Ascending aorta (tissue), 2 donors: Measurements from ENCODE around the gene AP2B1. TPM values are rescaled to one million over a fixed set of nuclear protein-coding genes. Genes with fewer than 3 reads are reported as not detected.
"Not testable (repeated sequence)": the region's sequence is repeated elsewhere in the genome, so short reads cannot be mapped to it uniquely, and the experiment has no call there.

Experiments
- DNase-seq, 2 donors: peaks; one replicate each; pipeline ENCODE4 v3.0.0-alpha.2; 2019; ENCODE audit warnings: low spot score in 2 of 2
- H3K27ac ChIP-seq, 2 donors: fragments of 200-600 bp; sonication (generic); one replicate each; pipeline ENCODE4 v1.5.1; 2016 to 2017; ENCODE audit warnings: mild to moderate bottlenecking in 1 of 2
- H3K27me3 ChIP-seq: fragments of 200-600 bp; sonication (generic); one replicate; pipeline ENCODE4 v1.5.1; 2017
- H3K36me3 ChIP-seq, 2 donors: fragments of 200-600 bp; sonication (generic); one replicate each; pipeline ENCODE4 v1.5.1; 2016
- H3K4me1 ChIP-seq, 2 donors: fragments of 200-600 bp; sonication (generic); one replicate each; pipeline ENCODE4 v1.5.1; 2016 to 2017; ENCODE audit warnings: mild to moderate bottlenecking in 1 of 2
- H3K4me3 ChIP-seq, 2 donors: fragments of 200-600 bp; sonication (generic); one replicate each; pipeline ENCODE4 v1.5.1; 2016 to 2017; ENCODE audit warnings: mild to moderate bottlenecking in 1 of 2
- H3K9me3 ChIP-seq, 2 donors: fragments of 200-600 bp; sonication (generic); one replicate each; pipeline ENCODE4 v1.5.1; 2016
- intact Hi-C: fragments of 100-400 bp; cut with DNase I; formaldehyde crosslinking; loops from one replicate; pipeline ENCODE4 v1.15.1; 2023
- total RNA-seq: library from RNA; depleted of rRNA; stranded (reverse); fragments of >200 nt; gene quantifications from one replicate; pipeline ENCODE4 v1.1.0, GENCODE V29; 2016
- TF ChIP-seq, protein P1 (sequence below), 3 experiments: fragments of 200-600 bp in 2 of 3; fragments of 450-650 bp in 1 of 3; sonication (generic) in 2 of 3; IDR thresholded peaks; one replicate each; pipeline ENCODE4 v1.5.1; 2016 to 2019; ENCODE audit warnings: antibody characterized with exemption in 3 of 3, mild to moderate bottlenecking in 1 of 3, moderate library complexity in 1 of 3

The AP2B1 gene
- total RNA-seq, 1 donor from 2014 or later: 59.5 TPM

DNA sequence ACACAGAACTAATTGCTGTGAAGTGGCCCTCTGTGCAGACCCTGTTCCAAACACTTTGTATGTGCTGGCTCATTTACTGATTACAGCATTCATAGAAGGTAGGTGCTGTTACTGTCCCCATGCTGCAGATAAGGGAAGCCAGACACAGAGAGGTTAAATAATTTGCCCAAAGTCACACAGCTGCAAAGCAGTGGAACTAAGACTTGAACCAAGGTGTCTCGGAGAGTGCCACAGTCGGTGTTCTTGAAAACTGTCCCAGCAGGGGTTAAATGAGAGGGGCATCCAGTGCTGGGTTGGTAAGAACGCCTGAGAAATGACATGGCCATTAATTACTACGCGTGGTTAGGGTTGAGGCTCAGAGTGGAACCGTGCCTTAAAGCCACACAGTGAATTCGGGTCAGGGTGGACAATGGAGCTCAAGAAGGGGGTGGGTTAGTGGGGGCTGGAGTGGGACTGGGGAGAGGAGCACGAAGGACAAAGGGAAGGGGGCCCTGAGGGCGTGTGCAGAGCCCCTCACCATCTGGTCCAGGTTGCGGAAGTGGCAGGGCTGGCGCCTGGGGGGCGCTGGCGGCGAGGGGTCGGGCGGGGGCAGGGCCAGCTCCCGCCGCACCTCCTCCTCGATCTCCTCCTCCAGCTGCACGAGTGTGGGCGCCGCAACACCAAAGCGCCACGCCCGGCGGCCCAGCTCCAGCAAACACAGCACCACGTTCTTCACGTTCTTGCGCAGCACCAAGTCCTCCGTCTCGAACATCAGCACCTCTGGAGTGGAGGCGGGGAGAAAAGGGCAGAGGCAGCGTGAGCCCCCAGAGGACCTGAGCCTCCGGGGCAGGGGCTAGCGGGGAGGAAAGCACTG, 162.7 kb downstream of the AP2B1 start:
- no peaks in the 10 kb centered on the region for H3K9me3 ChIP-seq
- H3K36me3 ChIP-seq: no peaks in the 10 kb centered on the region
- H3K27ac ChIP-seq: no peak overlapping the region
- H3K4me1 ChIP-seq: peaks cover 0 to 5% of the 10 kb centered on the region in 2 donors
- intact Hi-C loops: loop anchor here (5.0 kb wide), 1 partner anchor 87 kb away; no protein-coding TSS in a partner anchor
- H3K27me3 ChIP-seq: no peaks in the 10 kb centered on the region
- TF ChIP-seq, protein P1, sequence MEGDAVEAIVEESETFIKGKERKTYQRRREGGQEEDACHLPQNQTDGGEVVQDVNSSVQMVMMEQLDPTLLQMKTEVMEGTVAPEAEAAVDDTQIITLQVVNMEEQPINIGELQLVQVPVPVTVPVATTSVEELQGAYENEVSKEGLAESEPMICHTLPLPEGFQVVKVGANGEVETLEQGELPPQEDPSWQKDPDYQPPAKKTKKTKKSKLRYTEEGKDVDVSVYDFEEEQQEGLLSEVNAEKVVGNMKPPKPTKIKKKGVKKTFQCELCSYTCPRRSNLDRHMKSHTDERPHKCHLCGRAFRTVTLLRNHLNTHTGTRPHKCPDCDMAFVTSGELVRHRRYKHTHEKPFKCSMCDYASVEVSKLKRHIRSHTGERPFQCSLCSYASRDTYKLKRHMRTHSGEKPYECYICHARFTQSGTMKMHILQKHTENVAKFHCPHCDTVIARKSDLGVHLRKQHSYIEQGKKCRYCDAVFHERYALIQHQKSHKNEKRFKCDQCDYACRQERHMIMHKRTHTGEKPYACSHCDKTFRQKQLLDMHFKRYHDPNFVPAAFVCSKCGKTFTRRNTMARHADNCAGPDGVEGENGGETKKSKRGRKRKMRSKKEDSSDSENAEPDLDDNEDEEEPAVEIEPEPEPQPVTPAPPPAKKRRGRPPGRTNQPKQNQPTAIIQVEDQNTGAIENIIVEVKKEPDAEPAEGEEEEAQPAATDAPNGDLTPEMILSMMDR (IDR thresholded peaks at IDR 0.05): no peak
- no peak overlapping the region for H3K4me3 ChIP-seq
- DNase-seq: no peak

DNA sequence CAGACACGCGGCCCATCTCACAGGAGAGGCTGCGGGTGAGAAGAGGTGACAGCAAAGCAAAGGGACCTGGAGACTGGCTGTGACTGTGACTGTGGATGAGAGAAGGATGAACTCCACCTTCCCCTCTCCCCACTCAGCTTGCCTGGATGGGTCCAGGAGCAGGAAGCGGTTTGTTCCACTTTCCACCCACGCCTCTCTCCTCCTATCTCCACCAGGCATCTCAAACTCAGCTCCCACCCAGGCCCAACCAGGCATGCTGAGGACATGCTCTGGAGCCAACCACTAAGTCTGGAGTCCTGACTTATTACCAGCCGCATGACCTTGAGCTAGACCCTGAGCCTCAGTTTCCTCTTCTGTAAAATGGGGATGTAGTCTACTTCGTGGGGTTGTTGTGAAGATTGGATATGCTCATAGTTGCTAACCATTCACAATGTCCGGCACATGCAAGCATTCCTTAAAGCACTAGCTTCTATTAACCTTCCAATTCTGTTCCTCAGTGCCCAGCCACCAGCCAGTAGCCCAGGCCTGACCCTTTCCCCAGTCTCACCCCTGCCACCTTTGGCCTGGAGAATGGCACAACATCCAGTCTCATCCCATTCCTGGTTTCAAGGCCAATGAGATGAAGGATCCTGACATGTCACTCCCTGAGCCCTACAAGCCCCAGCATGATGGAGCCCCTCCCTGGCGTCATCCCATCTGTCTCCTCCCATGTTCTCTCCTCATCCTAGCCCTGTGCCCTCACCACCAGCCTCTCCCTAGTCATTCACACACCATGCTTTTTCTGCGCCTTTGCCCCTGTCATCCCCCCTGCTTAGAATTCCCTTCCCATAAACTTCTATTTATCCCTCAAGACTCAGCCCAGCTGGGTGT, 163.6 kb downstream of the AP2B1 start:
- no peaks in the 10 kb centered on the region for H3K27me3 ChIP-seq
- H3K9me3 ChIP-seq: no peaks in the 10 kb centered on the region
- intact Hi-C loops: no loop called here
- TF ChIP-seq, protein P1 (IDR thresholded peaks at IDR 0.05): no peak
- H3K4me1 ChIP-seq: peaks cover 0 to 5% of the 10 kb centered on the region in 2 donors
- H3K36me3 ChIP-seq: no peaks in the 10 kb centered on the region
- no peak for DNase-seq
- no peak overlapping the region for H3K27ac ChIP-seq
- H3K4me3 ChIP-seq: no peak overlapping the region

DNA sequence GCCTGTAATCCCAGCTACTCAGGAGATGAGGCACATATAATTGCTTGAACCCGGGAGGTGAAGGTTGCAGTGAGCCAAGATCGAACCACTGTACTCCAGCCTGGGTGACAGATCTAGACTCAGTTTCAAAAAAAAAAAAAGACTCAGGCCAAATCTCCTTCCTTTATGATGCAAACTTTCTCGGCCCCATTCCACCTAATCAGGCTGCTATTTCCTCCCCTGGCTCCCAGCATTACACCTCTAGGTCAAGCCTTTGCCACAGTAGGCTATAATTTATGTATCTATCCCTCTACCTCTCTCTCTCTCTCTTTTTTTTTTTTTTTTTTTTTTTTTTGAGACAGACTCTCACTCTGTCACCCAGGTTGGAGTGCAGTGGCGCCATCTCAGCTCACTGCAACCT, 164.4 kb downstream of the AP2B1 start:
- H3K36me3 ChIP-seq, DNase-seq, H3K9me3 ChIP-seq, H3K27ac ChIP-seq, H3K4me3 ChIP-seq, intact Hi-C loops, H3K27me3 ChIP-seq, H3K4me1 ChIP-seq: not testable (repeated sequence)

DNA sequence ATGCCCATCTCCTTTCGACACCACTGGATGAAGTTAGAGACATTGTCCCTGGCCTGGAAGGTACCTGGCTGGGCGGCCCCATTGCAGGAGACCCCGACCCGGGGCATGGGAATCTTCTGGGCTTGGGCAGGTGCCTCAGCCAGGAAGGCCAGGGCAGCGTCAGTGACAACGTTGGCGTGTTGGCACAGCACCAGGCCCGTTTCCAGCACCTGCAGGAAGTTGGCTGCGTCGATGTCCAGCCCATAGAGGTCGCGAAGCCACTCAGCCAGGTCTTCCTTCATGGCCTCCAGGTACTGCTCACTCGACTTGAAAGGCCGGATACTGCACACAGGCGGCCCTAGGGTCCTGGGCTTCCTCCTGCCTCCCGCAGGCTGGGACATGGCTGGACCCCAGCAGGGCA, 165.3 kb downstream of the AP2B1 start:
- TF ChIP-seq, protein P1 (IDR thresholded peaks at IDR 0.05): no peak
- H3K27me3 ChIP-seq: no peaks in the 10 kb centered on the region
- intact Hi-C loops: no loop called here
- no peaks in the 10 kb centered on the region for H3K36me3 ChIP-seq
- peaks cover 0 to 5% of the 10 kb centered on the region in 2 donors for H3K4me1 ChIP-seq
- H3K4me3 ChIP-seq: no peak overlapping the region
- no peak overlapping the region for H3K27ac ChIP-seq
- no peaks in the 10 kb centered on the region for H3K9me3 ChIP-seq
- no peak for DNase-seq

DNA sequence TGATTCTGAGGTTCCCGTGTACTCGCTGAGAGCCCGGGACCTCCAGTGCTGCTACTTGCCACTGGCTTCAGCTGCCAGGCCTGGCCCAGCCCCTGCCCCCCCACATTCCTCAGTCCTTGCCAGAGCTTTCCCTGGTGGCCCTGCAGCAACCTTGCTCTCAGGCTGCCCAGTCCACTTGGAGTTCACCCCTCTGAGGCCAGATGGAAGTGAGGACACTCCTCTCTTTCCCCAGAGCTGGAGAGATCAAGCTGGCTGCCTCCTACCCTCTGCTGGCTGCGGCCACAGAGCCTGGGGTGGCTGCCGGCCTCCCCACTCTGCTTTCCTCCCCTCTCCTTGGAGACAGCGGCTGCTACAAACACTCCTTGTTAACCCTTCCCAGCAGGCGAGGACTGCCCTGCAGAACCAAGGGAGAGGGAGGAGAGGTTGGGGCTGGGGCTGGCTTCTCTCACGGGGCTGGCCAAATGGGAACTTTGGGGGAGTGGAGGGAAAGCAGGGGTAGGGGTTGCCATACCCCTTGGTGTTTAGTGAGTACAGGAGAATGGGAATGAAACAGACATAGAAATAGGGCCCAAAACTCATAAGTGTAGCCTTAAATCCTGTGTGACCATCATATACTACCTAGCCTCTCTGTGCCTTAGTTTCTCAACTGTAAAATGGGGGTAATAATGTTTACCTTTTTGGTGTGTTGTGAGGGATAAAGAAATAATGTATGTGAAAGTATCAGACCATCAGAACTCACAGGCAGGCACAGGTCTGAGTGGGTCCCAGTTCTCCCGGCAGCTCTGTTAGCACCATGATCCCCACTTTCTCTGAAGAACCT, 166.0 kb downstream of the AP2B1 start, which contains the start of gene GAS2L2:
Gene GAS2L2, minus strand, starts transcription at position 295 of the 820 bp plus-strand sequence. CDS start 389 bp downstream, outside the sequence.
- H3K27me3 ChIP-seq: no peaks in the 10 kb centered on the region
- no peak within 1 kb of the TSS for H3K27ac ChIP-seq
- intact Hi-C loops: no loop called here
- peaks cover 0 to 5% of the 10 kb centered on the region in 2 donors for H3K4me1 ChIP-seq
- H3K9me3 ChIP-seq: no peaks in the 10 kb centered on the region
- H3K4me3 ChIP-seq: no peak within 1 kb of the TSS
- TF ChIP-seq, protein P1 (IDR thresholded peaks at IDR 0.05): no peak
- no peaks in the 10 kb centered on the region for H3K36me3 ChIP-seq
- no peak for DNase-seq
